Bronchial epithelial cell (primary cell): ENCODE measurements around the gene STK39. TPM values are rescaled to one million over a fixed set of nuclear protein-coding genes. Genes with fewer than 3 reads are reported as not detected.

Experiments
- DNase-seq: peaks from one replicate; pipeline ENCODE4 v3.0.0-alpha.2; 2010; ENCODE audit warnings: low read depth
- FAIRE-seq: peaks from 2 replicates; lab custom pipeline; 2011; peaks lifted over from hg19 to GRCh38; lab: Jason Lieb, UNC
- H3K27me3 ChIP-seq: 2 replicates; pipeline ENCODE4 v1.5.1; 2011; ENCODE audit warnings: low read length; ENCODE audit not compliant: control insufficient read depth, insufficient read depth
- H3K36me3 ChIP-seq: 2 replicates; pipeline ENCODE4 v1.5.1; 2011; ENCODE audit warnings: low read length; ENCODE audit not compliant: control insufficient read depth, insufficient read depth
- H3K4me3 ChIP-seq: 2 replicates; pipeline ENCODE4 v1.5.1; 2011; ENCODE audit warnings: mild to moderate bottlenecking, low read depth, low read length, control low read depth
- CTCF ChIP-seq: IDR thresholded peaks from 2 replicates; pipeline ENCODE4 v1.5.1; 2011; ENCODE audit warnings: mild to moderate bottlenecking, moderate library complexity, low read length, control low read depth, inconsistent platforms; ENCODE audit not compliant: insufficient read depth, severe bottlenecking
- total RNA-seq: library from RNA; depleted of rRNA; stranded (reverse); fragments of >200 nt; gene quantifications from 2 replicates; pipeline ENCODE4 v1.2.1, GENCODE V29; 2014

The STK39 gene
- total RNA-seq, 1 donor from 2014 or later, result 20.3 TPM

GRCh38 chr2:167962436-167963226, 284.8 kb downstream of the STK39 start:
- no peak for TF ChIP-seq CTCF
- no peak overlapping the region for H3K4me3 ChIP-seq
- FAIRE-seq (peak; percentile 81), DNase-seq (no peak)
- no peaks in the 10 kb centered on the region for H3K27me3 ChIP-seq
- H3K36me3 ChIP-seq, result no peaks in the 10 kb centered on the region

GRCh38 chr2:167961536-167962048, 285.8 kb downstream of the STK39 start:
- H3K27me3 ChIP-seq, result no peaks in the 10 kb centered on the region
- no peak for TF ChIP-seq CTCF
- FAIRE-seq, result no peak
- no peak overlapping the region for H3K4me3 ChIP-seq
- DNase-seq, result no peak
- H3K36me3 ChIP-seq, result no peaks in the 10 kb centered on the region

GRCh38 chr2:167960089-167960747, 287.2 kb downstream of the STK39 start:
- Histone ChIP-seq H3K27me3 (no peaks in the 10 kb centered on the region), H3K36me3 (no peaks in the 10 kb centered on the region), H3K4me3 (no peak overlapping the region)
- TF ChIP-seq CTCF, result no peak
- no peak for DNase-seq
- FAIRE-seq, result no peak

- Histone ChIP-seq H3K27me3 (no peaks in the 10 kb centered on the region), H3K36me3 (no peaks in the 10 kb centered on the region), H3K4me3 (no peak overlapping the region)
- DNase-seq (no peak), FAIRE-seq (no peak)
- no peak for TF ChIP-seq CTCF
Observed at GRCh38 chr2:167957662-167958061, 289.7 kb downstream of the STK39 start.

- no peak for TF ChIP-seq CTCF
- DNase-seq, result no peak
- Histone ChIP-seq H3K27me3 (no peaks in the 10 kb centered on the region), H3K4me3 (no peak overlapping the region), H3K36me3 (no peaks in the 10 kb centered on the region)
- FAIRE-seq, result no peak
Observed at GRCh38 chr2:167955264-167955906, 292.0 kb downstream of the STK39 start.
